GM12878 (cell line): ENCODE results near the gene ID3. TPM values are rescaled to one million over a fixed set of nuclear protein-coding genes. Genes with fewer than 3 reads are reported as not detected.
A peak's percentile ranks its signal among the peaks of the same experiment; 100 is the strongest.

ENCODE experiments used
- ATAC-seq: fragments of 200-7000 bp; cut with Tn5 transposase; 3 replicates; pipeline ENCODE4 v1.9.1; 2020; ENCODE audit warnings: mild to moderate bottlenecking, moderate library complexity
- BruUV-seq: library from RNA; stranded (reverse); fragments of 400-500 nt; replicated peaks from 2 replicates; lab custom pipeline; 2021; lab: Mats Ljungman, UMichigan
- CTCF ChIA-PET: fragments of 300-600 bp; sonication (Branson Sonifier 250); formaldehyde crosslinking; extraction: SDS; loops from one replicate; lab custom pipeline; 2021; ENCODE audit warnings: inconsistent platforms; lab: Yijun Ruan, JAX
- POLR2A ChIA-PET: fragments of 350-600 bp; formaldehyde crosslinking; extraction: SDS; loops from one replicate; lab custom pipeline; 2021; ENCODE audit warnings: inconsistent platforms; lab: Charles Lee
- RAD21 ChIA-PET: fragments of 300-600 bp; sonication (Branson Sonifier 250); formaldehyde crosslinking; loops from one replicate; lab custom pipeline; 2023; ENCODE audit warnings: antibody characterized with exemption; ENCODE audit not compliant: unreplicated experiment; lab: Charles Lee
- SMC1A ChIA-PET: fragments of 300-600 bp; sonication (Branson Sonifier 250); formaldehyde crosslinking; loops from one replicate; lab custom pipeline; 2023; ENCODE audit not compliant: unreplicated experiment, uncharacterized antibody; lab: Charles Lee
- DNase-seq: peaks from one replicate; pipeline ENCODE4 v3.0.0-alpha.2; 2011; ENCODE audit warnings: low read depth, low spot score
- FAIRE-seq: peaks from 3 replicates; lab custom pipeline; 2011; peaks lifted over from hg19 to GRCh38; lab: Jason Lieb, UNC
- H2AFZ ChIP-seq: 2 replicates; pipeline ENCODE4 v1.6.0; 2011; ENCODE audit warnings: low read depth, low read length, control low read depth; ENCODE audit not compliant: control insufficient read depth
- H3K27ac ChIP-seq: 2 replicates; pipeline ENCODE4 v1.5.1; 2011; ENCODE audit warnings: control low read depth; ENCODE audit not compliant: control insufficient read depth, insufficient read depth
- H3K27me3 ChIP-seq, 2 experiments: replicated peaks in 1 of 2; 2 replicates each; pipeline versions ENCODE4 v1.6.0 to v1.6.1; 2011; ENCODE audit warnings: low read length in 1 of 2; ENCODE audit not compliant: control insufficient read depth in 2 of 2, insufficient read depth in 2 of 2
- H3K36me3 ChIP-seq, 2 experiments: 2 replicates each; pipeline ENCODE4 v1.5.1; 2011; ENCODE audit warnings: low read length in 1 of 2; ENCODE audit not compliant: control insufficient read depth in 2 of 2, insufficient read depth in 2 of 2
- H3K4me1 ChIP-seq: 2 replicates; pipeline ENCODE4 v1.6.1; 2011; ENCODE audit warnings: mild to moderate bottlenecking, low read length, moderate library complexity, mixed read lengths; ENCODE audit not compliant: control insufficient read depth, insufficient read depth
- H3K4me2 ChIP-seq: 2 replicates; pipeline ENCODE4 v1.6.0; 2011; ENCODE audit warnings: control low read depth; ENCODE audit not compliant: control insufficient read depth, insufficient read depth
- H3K4me3 ChIP-seq: fragments of 200-600 bp; sonication (generic); 2 replicates; pipeline ENCODE4 v1.5.1; 2016
- H3K79me2 ChIP-seq: 2 replicates; pipeline ENCODE4 v1.6.0; 2011; ENCODE audit warnings: low read length; ENCODE audit not compliant: control insufficient read depth, insufficient read depth
- H3K9ac ChIP-seq: 2 replicates; pipeline ENCODE4 v1.8.0; 2011; ENCODE audit warnings: low read length, control low read depth, mixed read lengths; ENCODE audit not compliant: control insufficient read depth, insufficient read depth
- H3K9me3 ChIP-seq: replicated peaks from 3 replicates; pipeline ENCODE4 v1.5.1; 2011; ENCODE audit warnings: mild to moderate bottlenecking, low read length; ENCODE audit not compliant: control insufficient read depth, insufficient read depth
- H4K20me1 ChIP-seq: 2 replicates; pipeline ENCODE4 v1.6.0; 2011; ENCODE audit not compliant: control insufficient read depth, insufficient read depth
- ETV6 ChIP-seq, 2 experiments: fragments of 450-650 bp in 1 of 2; IDR thresholded peaks in 1 of 2; conservative IDR thresholded peaks in 1 of 2; 2 replicates each; pipeline ENCODE4 v1.6.1; 2014; ENCODE audit warnings: antibody characterized with exemption in 1 of 2, borderline replicate concordance in 1 of 2, low read depth in 1 of 2, mild to moderate bottlenecking in 1 of 2, moderate library complexity in 1 of 2
- NFIC ChIP-seq: IDR thresholded peaks from 2 replicates; pipeline ENCODE4 v1.6.1; 2012; ENCODE audit warnings: low read depth, mild to moderate bottlenecking, inconsistent platforms, low read length, moderate library complexity
- PAX8 ChIP-seq: fragments of 450-650 bp; IDR thresholded peaks from 2 replicates; pipeline ENCODE4 v1.6.1; 2017; ENCODE audit warnings: mild to moderate bottlenecking, moderate library complexity
- RBBP5 ChIP-seq: fragments of 200-600 bp; sonication (generic); conservative IDR thresholded peaks from 2 replicates; pipeline ENCODE4 v1.6.1; 2016
- RUNX3 ChIP-seq: IDR thresholded peaks from 2 replicates; pipeline ENCODE4 v1.6.1; 2012; ENCODE audit warnings: low read length, inconsistent platforms
- SMARCA5 ChIP-seq: fragments of 450-650 bp; IDR thresholded peaks from 2 replicates; pipeline ENCODE4 v1.6.1; 2017; ENCODE audit warnings: mild to moderate bottlenecking
- SRF ChIP-seq, 2 experiments: IDR thresholded peaks; 2 replicates each; pipeline ENCODE4 v1.6.1; 2011; ENCODE audit warnings: low read depth in 2 of 2, low read length in 2 of 2, mild to moderate bottlenecking in 1 of 2, moderate library complexity in 1 of 2
- TCF3 ChIP-seq: IDR thresholded peaks from 2 replicates; pipeline ENCODE4 v1.6.1; 2012; ENCODE audit warnings: low read depth, mild to moderate bottlenecking, low read length, borderline replicate concordance; ENCODE audit not compliant: insufficient read depth
- YBX1 ChIP-seq: fragments of 450-650 bp; IDR thresholded peaks from 2 replicates; pipeline ENCODE4 v1.6.1; 2016; ENCODE audit warnings: antibody characterized with exemption
- ZNF24 ChIP-seq: fragments of 450-650 bp; IDR thresholded peaks from 2 replicates; pipeline ENCODE4 v1.6.1; 2017; ENCODE audit warnings: antibody characterized with exemption, mild to moderate bottlenecking
- ZZZ3 ChIP-seq: IDR thresholded peaks from 2 replicates; pipeline ENCODE4 v1.6.1; 2011; ENCODE audit warnings: low read depth; ENCODE audit not compliant: control insufficient read depth, insufficient read length
- WGBS: methylation state at CpG from one replicate; pipeline ENCODE4 v1.1.6; 2016; ENCODE audit warnings: low lambda C conversion rate; ENCODE audit not compliant: insufficient replicate concordance, insufficient coverage; ENCODE audit errors: missing lambda C conversion rate; 5-methylcytosine and 5-hydroxymethylcytosine counted together
- in situ Hi-C: fragments of 300-500 bp; cut with MboI; formaldehyde crosslinking; loops from 9 replicates; pipeline ENCODE4 v1.14.3; 2018; ENCODE audit warnings: mixed read lengths
- intact Hi-C: fragments of 100-400 bp; cut with micrococcal nuclease; formaldehyde crosslinking; loops from one replicate; pipeline ENCODE4 v1.14.2; 2022; ENCODE audit not compliant: unreplicated experiment
- polyA plus RNA-seq, 11 experiments: library from polyadenylated mRNA; depleted of rRNA in 4 of 11; unstranded in 6 of 11; stranded (reverse) in 5 of 11; fragments of >200 nt; fragmentation: Nextera tagmentation in 4 of 11; fragmentation: Illumina TruSeq in 1 of 11; extraction: Ambion mirVana in 4 of 11; extraction: Trizol in 1 of 11; gene quantifications; 1 replicate in 1 of 11; 2 replicates in 10 of 11; pipeline versions ENCODE4 v1.2.1 to v1.2.3, GENCODE V29; 2011 to 2016; ENCODE audit warnings: inconsistent platforms in 2 of 11, missing spikeins in 2 of 11, low read depth in 1 of 11
- total RNA-seq, 4 experiments: library from RNA; depleted of rRNA in 3 of 4; stranded (reverse); fragments of >200 nt in 3 of 4; fragmentation: Illumina TruSeq in 1 of 4; extraction: Trizol in 1 of 4; gene quantifications; 2 replicates each; pipeline versions ENCODE4 v1.2.1 to v1.2.3, GENCODE V29; 2013 to 2021
- TF ChIP-seq, protein P1 (sequence below): fragments of 450-650 bp; IDR thresholded peaks from 2 replicates; pipeline ENCODE4 v1.6.1; 2017; ENCODE audit warnings: borderline replicate concordance
- TF ChIP-seq, protein P2 (sequence below): IDR thresholded peaks from 2 replicates; pipeline ENCODE4 v1.6.1; 2011; ENCODE audit warnings: low read depth, low read length, improper control_type of control experiment, borderline replicate concordance
- TF ChIP-seq, protein P3 (sequence below): fragments of 450-650 bp; IDR thresholded peaks from 2 replicates; pipeline ENCODE4 v1.6.1; 2017; ENCODE audit warnings: mild to moderate bottlenecking, moderate library complexity
- TF ChIP-seq, protein P4 (sequence below): fragments of 450-650 bp; IDR thresholded peaks from 2 replicates; pipeline ENCODE4 v1.6.1; 2018; ENCODE audit warnings: mild to moderate bottlenecking, low read depth, moderate library complexity; ENCODE audit not compliant: partially characterized antibody

Gene ID3
- total and polyA plus RNA-seq, 10 of the 15 experiments (the other 5 are each of a cell fraction or from before 2014, with no cell fraction given), result 42.7 to 475 (median 207) TPM

DNA sequence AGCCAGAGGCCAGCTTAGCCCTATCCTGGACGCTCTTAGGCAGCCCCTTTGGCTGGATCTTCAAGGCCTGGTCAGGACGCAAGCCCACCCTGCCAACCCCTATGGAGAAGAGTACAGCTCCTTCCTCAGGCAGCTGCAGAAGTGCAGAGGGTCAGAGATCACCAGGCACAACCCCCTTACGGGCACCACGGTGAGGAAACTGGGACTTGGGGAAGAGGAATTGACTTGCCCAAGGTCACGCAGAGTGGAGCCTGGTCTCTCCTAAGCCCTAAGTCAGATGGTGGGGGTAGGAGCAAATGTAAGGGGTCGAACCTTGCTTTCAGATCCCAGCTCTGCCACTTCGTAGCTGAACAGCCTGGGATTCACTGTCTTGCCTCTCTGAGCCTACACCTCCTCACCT is 31.9 kb downstream of the ID3 start:
- Histone ChIP-seq H3K9ac (no peak overlapping the region; the same call in 1 of the 2 replicates), H4K20me1 (no peaks in the 10 kb centered on the region), H3K27ac (peak overlapping the region; percentile 13; the same call in 1 of the 2 replicates), H3K4me1 (peaks cover 66% of the 10 kb centered on the region), H3K9me3 (no peaks in the 10 kb centered on the region), H3K4me3 (peak overlapping the region; percentile 85; the same call in 1 of the 2 replicates), H3K27me3 (no peaks in the 10 kb centered on the region), H3K4me2 (peak overlapping the region; percentile 91), H2AFZ (no peak overlapping the region), H3K79me2 (peaks cover 66% of the 10 kb centered on the region), H3K36me3 (peaks cover 0 to under 1% of the 10 kb centered on the region in 2 experiments; a peak in 2 of 4 replicates)
- ChIA-PET SMC1A (interaction anchor here (2.5 to 14.8 kb wide), 4 partner anchors 11 to 110 kb away, joined by 13 to 201 read pairs (median 45); no protein-coding TSS in a partner anchor), POLR2A (interaction anchor here (0.6 to 3.0 kb wide), 6 partner anchors 9 to 64 kb away, joined by 4 to 30 read pairs (median 6); partner anchors contain the start of gene ID3), CTCF (interaction anchor here (0.9 to 28.3 kb wide), 13 partner anchors 13 to 343 kb away, joined by 3 to 784 read pairs (median 4); partner anchors contain the start of gene ID3), RAD21 (interaction anchor here (0.7 to 11.3 kb wide), 7 partner anchors 12 to 196 kb away, joined by 3 to 153 read pairs (median 5); partner anchors contain the start of gene HNRNPR)
- ATAC-seq (no peak), FAIRE-seq (no peak), DNase-seq (no peak)
- in situ Hi-C loops (no loop called here), intact Hi-C loops (loop anchor here (5.0 kb wide), 1 partner anchor 185 kb away; the partner anchor contains the start of gene HNRNPR)
- WGBS, result 98% methylated on average over 7 of the region's 7 CpGs
- BruUV-seq, result no TSS peak
- TF ChIP-seq ZNF24 (no peak), PAX8 (no peak), ETV6 (conservative IDR thresholded peaks at IDR 0.05 in 1 of 2, IDR thresholded peaks at IDR 0.05 in 1 of 2; ENCODE audit: borderline replicate concordance in 1 of 2, low read depth in 1 of 2) (no peak), YBX1 (no peak), RBBP5 (no peak), SMARCA5 (no peak), SRF (IDR thresholded peaks at IDR 0.05; ENCODE audit: low read depth in 2 of 2, low read length in 2 of 2) (no peak), NFIC (no peak), RUNX3 (no peak), TCF3 (no peak), ZZZ3 (no peak)
- TF ChIP-seq, protein P1, sequence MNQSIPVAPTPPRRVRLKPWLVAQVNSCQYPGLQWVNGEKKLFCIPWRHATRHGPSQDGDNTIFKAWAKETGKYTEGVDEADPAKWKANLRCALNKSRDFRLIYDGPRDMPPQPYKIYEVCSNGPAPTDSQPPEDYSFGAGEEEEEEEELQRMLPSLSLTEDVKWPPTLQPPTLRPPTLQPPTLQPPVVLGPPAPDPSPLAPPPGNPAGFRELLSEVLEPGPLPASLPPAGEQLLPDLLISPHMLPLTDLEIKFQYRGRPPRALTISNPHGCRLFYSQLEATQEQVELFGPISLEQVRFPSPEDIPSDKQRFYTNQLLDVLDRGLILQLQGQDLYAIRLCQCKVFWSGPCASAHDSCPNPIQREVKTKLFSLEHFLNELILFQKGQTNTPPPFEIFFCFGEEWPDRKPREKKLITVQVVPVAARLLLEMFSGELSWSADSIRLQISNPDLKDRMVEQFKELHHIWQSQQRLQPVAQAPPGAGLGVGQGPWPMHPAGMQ, result no peak
- TF ChIP-seq, protein P2, sequence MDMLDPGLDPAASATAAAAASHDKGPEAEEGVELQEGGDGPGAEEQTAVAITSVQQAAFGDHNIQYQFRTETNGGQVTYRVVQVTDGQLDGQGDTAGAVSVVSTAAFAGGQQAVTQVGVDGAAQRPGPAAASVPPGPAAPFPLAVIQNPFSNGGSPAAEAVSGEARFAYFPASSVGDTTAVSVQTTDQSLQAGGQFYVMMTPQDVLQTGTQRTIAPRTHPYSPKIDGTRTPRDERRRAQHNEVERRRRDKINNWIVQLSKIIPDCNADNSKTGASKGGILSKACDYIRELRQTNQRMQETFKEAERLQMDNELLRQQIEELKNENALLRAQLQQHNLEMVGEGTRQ, result no peak
- TF ChIP-seq, protein P3, sequence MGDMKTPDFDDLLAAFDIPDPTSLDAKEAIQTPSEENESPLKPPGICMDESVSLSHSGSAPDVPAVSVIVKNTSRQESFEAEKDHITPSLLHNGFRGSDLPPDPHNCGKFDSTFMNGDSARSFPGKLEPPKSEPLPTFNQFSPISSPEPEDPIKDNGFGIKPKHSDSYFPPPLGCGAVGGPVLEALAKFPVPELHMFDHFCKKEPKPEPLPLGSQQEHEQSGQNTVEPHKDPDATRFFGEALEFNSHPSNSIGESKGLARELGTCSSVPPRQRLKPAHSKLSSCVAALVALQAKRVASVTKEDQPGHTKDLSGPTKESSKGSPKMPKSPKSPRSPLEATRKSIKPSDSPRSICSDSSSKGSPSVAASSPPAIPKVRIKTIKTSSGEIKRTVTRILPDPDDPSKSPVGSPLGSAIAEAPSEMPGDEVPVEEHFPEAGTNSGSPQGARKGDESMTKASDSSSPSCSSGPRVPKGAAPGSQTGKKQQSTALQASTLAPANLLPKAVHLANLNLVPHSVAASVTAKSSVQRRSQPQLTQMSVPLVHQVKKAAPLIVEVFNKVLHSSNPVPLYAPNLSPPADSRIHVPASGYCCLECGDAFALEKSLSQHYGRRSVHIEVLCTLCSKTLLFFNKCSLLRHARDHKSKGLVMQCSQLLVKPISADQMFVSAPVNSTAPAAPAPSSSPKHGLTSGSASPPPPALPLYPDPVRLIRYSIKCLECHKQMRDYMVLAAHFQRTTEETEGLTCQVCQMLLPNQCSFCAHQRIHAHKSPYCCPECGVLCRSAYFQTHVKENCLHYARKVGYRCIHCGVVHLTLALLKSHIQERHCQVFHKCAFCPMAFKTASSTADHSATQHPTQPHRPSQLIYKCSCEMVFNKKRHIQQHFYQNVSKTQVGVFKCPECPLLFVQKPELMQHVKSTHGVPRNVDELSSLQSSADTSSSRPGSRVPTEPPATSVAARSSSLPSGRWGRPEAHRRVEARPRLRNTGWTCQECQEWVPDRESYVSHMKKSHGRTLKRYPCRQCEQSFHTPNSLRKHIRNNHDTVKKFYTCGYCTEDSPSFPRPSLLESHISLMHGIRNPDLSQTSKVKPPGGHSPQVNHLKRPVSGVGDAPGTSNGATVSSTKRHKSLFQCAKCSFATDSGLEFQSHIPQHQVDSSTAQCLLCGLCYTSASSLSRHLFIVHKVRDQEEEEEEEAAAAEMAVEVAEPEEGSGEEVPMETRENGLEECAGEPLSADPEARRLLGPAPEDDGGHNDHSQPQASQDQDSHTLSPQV, result no peak
- TF ChIP-seq, protein P4, sequence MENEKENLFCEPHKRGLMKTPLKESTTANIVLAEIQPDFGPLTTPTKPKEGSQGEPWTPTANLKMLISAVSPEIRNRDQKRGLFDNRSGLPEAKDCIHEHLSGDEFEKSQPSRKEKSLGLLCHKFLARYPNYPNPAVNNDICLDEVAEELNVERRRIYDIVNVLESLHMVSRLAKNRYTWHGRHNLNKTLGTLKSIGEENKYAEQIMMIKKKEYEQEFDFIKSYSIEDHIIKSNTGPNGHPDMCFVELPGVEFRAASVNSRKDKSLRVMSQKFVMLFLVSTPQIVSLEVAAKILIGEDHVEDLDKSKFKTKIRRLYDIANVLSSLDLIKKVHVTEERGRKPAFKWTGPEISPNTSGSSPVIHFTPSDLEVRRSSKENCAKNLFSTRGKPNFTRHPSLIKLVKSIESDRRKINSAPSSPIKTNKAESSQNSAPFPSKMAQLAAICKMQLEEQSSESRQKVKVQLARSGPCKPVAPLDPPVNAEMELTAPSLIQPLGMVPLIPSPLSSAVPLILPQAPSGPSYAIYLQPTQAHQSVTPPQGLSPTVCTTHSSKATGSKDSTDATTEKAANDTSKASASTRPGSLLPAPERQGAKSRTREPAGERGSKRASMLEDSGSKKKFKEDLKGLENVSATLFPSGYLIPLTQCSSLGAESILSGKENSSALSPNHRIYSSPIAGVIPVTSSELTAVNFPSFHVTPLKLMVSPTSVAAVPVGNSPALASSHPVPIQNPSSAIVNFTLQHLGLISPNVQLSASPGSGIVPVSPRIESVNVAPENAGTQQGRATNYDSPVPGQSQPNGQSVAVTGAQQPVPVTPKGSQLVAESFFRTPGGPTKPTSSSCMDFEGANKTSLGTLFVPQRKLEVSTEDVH, result no peak
